ENCODE measurements around the gene SECISBP2. TPM values are rescaled to one million over a fixed set of nuclear protein-coding genes. Genes with fewer than 3 reads are reported as not detected.

The SECISBP2 gene
- total and polyA plus RNA-seq, 2 experiments from 2014 or later: 30.6 to 43.8 TPM

GRCh38 chr9:89372230-89372816 lies 54.0 kb downstream of the SECISBP2 start:
- H2AFZ ChIP-seq: no peak overlapping the region
- no peak overlapping the region for H3K27ac ChIP-seq
- no peaks in the 10 kb centered on the region for H3K9me2 ChIP-seq (replicated peaks; ENCODE audit: insufficient read depth)
- 86% methylated on average over 10 of the region's 14 CpGs for WGBS (ENCODE audit: low lambda C conversion rate, missing lambda C conversion rate)
- no peaks in the 10 kb centered on the region for H3K9me3 ChIP-seq (ENCODE audit: low read depth)
- no peak for TF ChIP-seq CTCF (IDR thresholded peaks at IDR 0.05; ENCODE audit: poor library complexity)
- no peak for TF ChIP-seq EZH2phosphoT487 (IDR thresholded peaks at IDR 0.05; ENCODE audit: low read depth, severe bottlenecking, unreplicated experiment)
- no peak for TF ChIP-seq EZH2 (IDR thresholded peaks at IDR 0.05; ENCODE audit: borderline replicate concordance)
- no peaks in the 10 kb centered on the region for H3K27me3 ChIP-seq
- no peaks in the 10 kb centered on the region for H3K4me1 ChIP-seq (ENCODE audit: insufficient read depth)
- H3K36me3 ChIP-seq (replicated peaks; ENCODE audit: insufficient read depth, low read depth): no peaks in the 10 kb centered on the region
- H4K20me1 ChIP-seq (ENCODE audit: insufficient read depth, poor library complexity, severe bottlenecking): no peaks in the 10 kb centered on the region
- DNase-seq (ENCODE audit: low spot score): no peak
- no peak overlapping the region for H3K4me3 ChIP-seq
- no peak overlapping the region for H3K4me2 ChIP-seq
- no peaks in the 10 kb centered on the region for H3K79me2 ChIP-seq

- DNase-seq (ENCODE audit: low spot score): no peak
- Histone ChIP-seq H3K36me3 (replicated peaks; ENCODE audit: insufficient read depth, low read depth) (no peaks in the 10 kb centered on the region), H3K4me1 (ENCODE audit: insufficient read depth) (no peaks in the 10 kb centered on the region), H3K4me3 (no peak overlapping the region), H3K9me3 (ENCODE audit: low read depth) (no peaks in the 10 kb centered on the region), H2AFZ (no peak overlapping the region), H3K4me2 (no peak overlapping the region), H3K27ac (no peak overlapping the region), H4K20me1 (ENCODE audit: insufficient read depth, poor library complexity, severe bottlenecking) (no peaks in the 10 kb centered on the region), H3K9me2 (replicated peaks; ENCODE audit: insufficient read depth) (no peaks in the 10 kb centered on the region), H3K79me2 (no peaks in the 10 kb centered on the region), H3K27me3 (no peaks in the 10 kb centered on the region)
- 96% methylated on average over 8 of the region's 8 CpGs for WGBS (ENCODE audit: low lambda C conversion rate, missing lambda C conversion rate)
- TF ChIP-seq EZH2phosphoT487 (IDR thresholded peaks at IDR 0.05; ENCODE audit: low read depth, severe bottlenecking, unreplicated experiment) (no peak), EZH2 (IDR thresholded peaks at IDR 0.05; ENCODE audit: borderline replicate concordance) (no peak)
Observed at GRCh38 chr9:89372979-89373378, 54.7 kb downstream of the SECISBP2 start.

GRCh38 chr9:89374176-89374575 lies 55.9 kb downstream of the SECISBP2 start:
- Histone ChIP-seq H3K36me3 (replicated peaks; ENCODE audit: insufficient read depth, low read depth) (no peaks in the 10 kb centered on the region), H3K9me2 (replicated peaks; ENCODE audit: insufficient read depth) (no peaks in the 10 kb centered on the region), H3K9me3 (ENCODE audit: low read depth) (no peaks in the 10 kb centered on the region), H2AFZ (no peak overlapping the region), H3K27ac (no peak overlapping the region), H3K27me3 (no peaks in the 10 kb centered on the region), H4K20me1 (ENCODE audit: insufficient read depth, poor library complexity, severe bottlenecking) (no peaks in the 10 kb centered on the region), H3K4me1 (ENCODE audit: insufficient read depth) (no peaks in the 10 kb centered on the region), H3K4me3 (no peak overlapping the region), H3K4me2 (no peak overlapping the region), H3K79me2 (no peaks in the 10 kb centered on the region)
- 83% methylated on average over 4 of the region's 4 CpGs for WGBS (ENCODE audit: low lambda C conversion rate, missing lambda C conversion rate)
- DNase-seq (ENCODE audit: low spot score): no peak
- no peak for TF ChIP-seq CTCF (IDR thresholded peaks at IDR 0.05; ENCODE audit: poor library complexity)
- no peak for TF ChIP-seq EZH2 (IDR thresholded peaks at IDR 0.05; ENCODE audit: borderline replicate concordance)
- no peak for TF ChIP-seq EZH2phosphoT487 (IDR thresholded peaks at IDR 0.05; ENCODE audit: low read depth, severe bottlenecking, unreplicated experiment)

GRCh38 chr9:89375191-89375760 lies 57.0 kb downstream of the SECISBP2 start:
- Histone ChIP-seq H2AFZ (no peak overlapping the region), H3K27me3 (no peaks in the 10 kb centered on the region), H3K9me2 (replicated peaks; ENCODE audit: insufficient read depth) (no peaks in the 10 kb centered on the region), H3K36me3 (replicated peaks; ENCODE audit: insufficient read depth, low read depth) (no peaks in the 10 kb centered on the region), H3K4me3 (no peak overlapping the region), H3K27ac (no peak overlapping the region), H3K9me3 (ENCODE audit: low read depth) (no peaks in the 10 kb centered on the region), H3K4me2 (no peak overlapping the region), H4K20me1 (ENCODE audit: insufficient read depth, poor library complexity, severe bottlenecking) (no peaks in the 10 kb centered on the region), H3K79me2 (no peaks in the 10 kb centered on the region), H3K4me1 (ENCODE audit: insufficient read depth) (no peaks in the 10 kb centered on the region)
- WGBS (ENCODE audit: low lambda C conversion rate, missing lambda C conversion rate): 62% methylated on average over 8 of the region's 8 CpGs
- no peak for DNase-seq (ENCODE audit: low spot score)
- TF ChIP-seq EZH2 (IDR thresholded peaks at IDR 0.05; ENCODE audit: borderline replicate concordance) (no peak), EZH2phosphoT487 (IDR thresholded peaks at IDR 0.05; ENCODE audit: low read depth, severe bottlenecking, unreplicated experiment) (no peak), CTCF (IDR thresholded peaks at IDR 0.05; ENCODE audit: poor library complexity) (no peak)
